HG02763 (cell line): ENCODE measurements around the gene KCNJ6.
"Not testable (repeated sequence)": the region's sequence is repeated elsewhere in the genome, so short reads cannot be mapped to it uniquely, and the experiment has no call there.

Experiments
- ATAC-seq: cut with Tn5 transposase; IDR thresholded peaks from one replicate; pipeline ENCODE4 v1.9.1; 2021; ENCODE audit warnings: mild to moderate bottlenecking, moderate library complexity; ENCODE audit not compliant: unreplicated experiment

KCNJ6 gene

GRCh38 chr21:37684547-37684946, 231.7 kb downstream of the KCNJ6 start:
- no peak for ATAC-seq

- ATAC-seq: no peak
Observed at GRCh38 chr21:37684115-37684493, 232.2 kb downstream of the KCNJ6 start.

GRCh38 chr21:37683396-37684114, 232.7 kb downstream of the KCNJ6 start:
- no peak for ATAC-seq

GRCh38 chr21:37682966-37683365, 233.3 kb downstream of the KCNJ6 start:
- no peak for ATAC-seq

GRCh38 chr21:37677006-37677405, 239.3 kb downstream of the KCNJ6 start:
- no peak for ATAC-seq

- no peak for ATAC-seq
Observed at GRCh38 chr21:37675202-37675801, 241.0 kb downstream of the KCNJ6 start.

- no peak for ATAC-seq
Observed at GRCh38 chr21:37673801-37674575, 242.3 kb downstream of the KCNJ6 start.

GRCh38 chr21:37671381-37671780, 244.9 kb downstream of the KCNJ6 start:
- no peak for ATAC-seq

DNA sequence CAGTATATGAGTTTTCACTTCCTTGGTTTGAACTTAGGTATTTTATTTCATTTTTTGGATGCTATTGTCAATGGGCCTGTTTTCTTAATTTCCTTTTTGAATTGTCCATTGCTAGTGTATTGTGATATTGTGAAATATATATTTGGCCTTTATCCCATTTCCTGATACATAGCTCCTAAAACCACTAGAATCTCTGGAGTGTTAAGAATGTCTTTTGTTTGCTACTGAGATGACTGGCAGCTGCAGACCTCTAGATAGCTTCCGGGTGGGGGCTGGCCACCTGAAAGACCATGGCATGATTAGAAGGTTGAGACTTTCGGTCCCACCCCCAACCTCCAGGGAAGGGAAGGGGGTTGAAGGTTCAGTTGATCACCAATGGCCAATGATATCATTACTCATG, 245.4 kb downstream of the KCNJ6 start:
- ATAC-seq: no peak

- no peak for ATAC-seq
Observed at GRCh38 chr21:37669249-37669648, 247.0 kb downstream of the KCNJ6 start.

GRCh38 chr21:37668462-37669239, 247.6 kb downstream of the KCNJ6 start:
- ATAC-seq: no peak

DNA sequence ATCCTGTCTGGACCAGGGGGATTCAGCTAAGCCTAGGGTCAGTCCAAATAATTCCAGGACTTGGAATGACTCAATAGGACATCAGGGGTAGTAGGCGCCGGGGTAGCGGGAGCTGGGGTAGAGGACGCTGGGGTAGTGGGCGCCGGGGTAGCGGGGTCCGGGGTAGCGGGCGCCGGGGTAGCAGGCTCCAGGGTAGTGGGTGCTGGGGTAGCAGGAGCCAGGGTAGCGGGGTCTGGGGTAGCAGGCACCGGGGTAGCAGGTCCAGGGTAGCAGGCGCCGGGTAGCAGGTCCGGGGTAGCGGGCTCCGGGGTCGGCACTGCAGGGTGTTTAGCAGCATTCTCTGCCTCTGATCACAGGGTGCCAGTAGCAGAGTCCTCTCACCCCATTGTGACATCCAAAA, 248.9 kb downstream of the KCNJ6 start:
- ATAC-seq: no peak

GRCh38 chr21:37665230-37666024, 250.8 kb downstream of the KCNJ6 start:
- no peak for ATAC-seq

DNA sequence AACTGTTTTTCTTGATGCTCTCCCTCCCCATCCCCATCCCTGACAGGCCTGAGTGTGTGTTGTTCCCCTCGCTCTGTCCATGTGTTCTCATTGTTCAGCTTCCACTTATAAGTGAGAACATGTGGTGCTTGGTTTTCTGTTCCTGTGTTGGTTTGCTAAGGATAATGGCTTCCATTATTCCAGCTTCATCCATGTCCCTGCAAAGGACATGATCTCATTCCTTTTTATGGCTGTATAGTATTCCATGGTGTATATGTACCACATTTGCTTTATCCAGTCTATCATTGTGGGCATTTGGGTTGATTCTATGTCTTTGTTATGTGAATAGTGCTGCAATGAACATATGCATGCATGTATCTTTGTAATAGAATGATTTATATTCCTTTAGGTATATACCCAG, 254.0 kb downstream of the KCNJ6 start:
- not testable (repeated sequence) for ATAC-seq

GRCh38 chr21:37660709-37661108, 255.5 kb downstream of the KCNJ6 start:
- no peak for ATAC-seq

DNA sequence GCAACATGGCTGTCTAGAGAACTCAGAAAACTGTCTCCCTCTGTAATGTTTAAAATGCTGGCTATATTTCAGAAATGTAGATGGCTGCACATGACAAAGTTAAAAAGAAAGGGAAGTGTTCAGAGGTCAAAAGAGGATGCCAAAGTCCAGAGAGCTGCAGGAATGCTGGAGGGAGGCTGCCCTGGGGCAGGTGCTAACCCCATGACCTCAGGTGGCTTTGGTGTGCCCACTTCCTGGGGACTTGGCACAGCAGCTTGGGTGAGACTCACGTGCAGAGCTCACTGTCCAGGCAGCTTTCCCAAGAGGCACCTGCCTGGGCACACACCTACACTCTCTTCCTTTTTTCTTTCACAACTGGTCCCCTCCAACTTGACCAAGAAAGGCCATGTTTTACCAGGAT, 256.4 kb downstream of the KCNJ6 start:
- no peak for ATAC-seq

GRCh38 chr21:37658817-37659458, 257.3 kb downstream of the KCNJ6 start:
- no peak for ATAC-seq

DNA sequence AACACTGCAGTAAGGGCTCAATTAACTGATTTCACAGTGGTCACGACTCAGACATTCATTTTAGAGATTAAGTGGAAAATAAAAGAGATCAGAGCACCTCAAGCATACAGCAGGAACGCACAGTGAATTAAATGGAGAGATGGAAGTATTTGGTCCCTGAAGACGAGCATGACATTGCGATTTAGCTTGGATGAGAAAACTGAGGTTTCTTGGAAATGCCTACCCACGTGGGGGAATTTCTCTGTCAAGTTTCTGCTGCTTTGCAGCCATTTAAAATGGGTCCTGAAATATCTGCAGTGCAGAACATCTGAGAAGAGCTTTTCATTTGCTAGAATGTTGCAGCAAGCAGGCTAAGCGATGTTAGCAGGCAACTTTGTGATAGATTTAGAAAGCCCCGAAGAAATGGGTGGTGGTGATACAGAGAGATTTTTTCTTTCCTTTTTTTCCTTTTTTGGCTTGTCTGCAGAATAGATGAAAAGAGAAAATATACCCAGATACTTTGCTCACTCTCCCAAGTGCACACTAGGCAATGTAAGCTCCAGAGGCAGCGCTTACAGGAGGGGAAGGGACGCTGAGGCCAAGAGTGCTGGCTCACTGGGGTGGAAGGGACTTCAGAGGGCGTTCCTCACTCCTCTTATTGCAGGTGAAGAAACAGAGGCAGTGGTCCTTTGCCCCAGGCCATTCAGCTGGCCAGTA, 258.0 kb downstream of the KCNJ6 start:
- ATAC-seq: no peak

GRCh38 chr21:37656899-37657298, 259.4 kb downstream of the KCNJ6 start:
- no peak for ATAC-seq
